ENCODE measurements around the gene REC114. TPM values are rescaled to one million over a fixed set of nuclear protein-coding genes. Genes with fewer than 3 reads are reported as not detected.
"Not testable (repeated sequence)": the region's sequence is repeated elsewhere in the genome, so short reads cannot be mapped to it uniquely, and the experiment has no call there.

REC114 gene
- polyA plus RNA-seq, 3 donors, result not detected

DNA sequence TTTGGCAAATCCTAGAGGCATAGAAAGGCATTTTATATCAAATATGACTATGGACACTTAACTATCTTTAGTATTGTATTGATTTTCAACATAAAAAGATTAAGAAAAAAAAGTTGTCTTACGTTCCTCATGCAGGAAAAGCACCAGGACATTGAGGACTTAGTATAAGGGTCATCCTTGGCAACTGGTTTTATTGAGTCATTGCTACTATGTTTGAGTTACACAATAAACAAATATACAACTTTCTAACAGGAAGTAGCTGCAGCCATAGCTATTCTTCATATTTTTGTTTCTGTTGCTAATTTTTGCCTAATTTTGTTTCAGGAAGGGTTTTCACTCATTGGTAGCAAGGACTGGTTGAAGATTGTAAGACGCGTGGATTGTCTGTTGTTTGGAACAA, 97.2 kb downstream of the REC114 start:
- peak in 2 of 3 donors; percentile 27 to 43 for DNase-seq
- Histone ChIP-seq H4K20me1 (ENCODE audit: insufficient read depth, low read length) (no peaks in the 10 kb centered on the region), H3K4me1 (ENCODE audit: control insufficient read depth in 1 of 2, insufficient read depth in 2 of 2, low read length in 2 of 2) (peaks cover 10 to 11% of the 10 kb centered on the region in 2 donors), H3K4me3 (replicated peaks in 1 of 3; ENCODE audit: low read depth in 2 of 3, low read length in 3 of 3) (no peak overlapping the region), H3K79me2 (ENCODE audit: insufficient read depth, low read length) (no peaks in the 10 kb centered on the region), H3K9me3 (replicated peaks in 1 of 2; ENCODE audit: control insufficient read depth in 1 of 2, insufficient read depth in 1 of 2, low read length in 2 of 2) (no peaks in the 10 kb centered on the region), H2AFZ (ENCODE audit: insufficient read depth, low read depth, low read length, poor library complexity, severe bottlenecking) (no peak overlapping the region), H3K4me2 (replicated peaks; ENCODE audit: extremely low read depth, low read length, poor library complexity, severe bottlenecking) (no peak overlapping the region), H3K27me3 (ENCODE audit: control insufficient read depth in 2 of 2, insufficient read depth in 2 of 2, low read length in 2 of 2) (peaks cover 0 to 6% of the 10 kb centered on the region in 2 donors), H3K27ac (ENCODE audit: low read depth in 1 of 2, low read length in 2 of 2) (no peak overlapping the region), H3K36me3 (replicated peaks in 1 of 2; ENCODE audit: control insufficient read depth in 1 of 2, insufficient read depth in 2 of 2, low read length in 2 of 2) (no peaks in the 10 kb centered on the region), H3K9ac (ENCODE audit: insufficient read depth, low read length, poor library complexity, severe bottlenecking) (no peak overlapping the region)
- TF ChIP-seq CTCF (IDR thresholded peaks at IDR 0.05), result no peak
- no CpG with 5 or more reads among the region's 3 CpGs for WGBS (ENCODE audit: insufficient coverage)
- no peaks in the 10 kb centered on the region for H3K9me3 Mint-ChIP-seq
- H3K36me3 Mint-ChIP-seq, result peaks cover 0 to 2% of the 10 kb centered on the region in 2 donors
- peaks cover 0 to 11% (median 2%) of the 10 kb centered on the region in 3 donors for H3K27me3 Mint-ChIP-seq (ENCODE audit: low read depth in 3 of 3)
- peak overlapping the region in 2 of 7 donors; percentile 19 for H3K27ac Mint-ChIP-seq
- H3K4me3 Mint-ChIP-seq, result no peak overlapping the region
- intact Hi-C loops (cut with micrococcal nuclease), result no loop called here
- peaks cover 10% of the 10 kb centered on the region for H3K4me1 Mint-ChIP-seq

- Histone ChIP-seq H3K9me3 (replicated peaks in 1 of 2; ENCODE audit: control insufficient read depth in 1 of 2, insufficient read depth in 1 of 2, low read length in 2 of 2) (no peaks in the 10 kb centered on the region), H3K27ac (ENCODE audit: low read depth in 1 of 2, low read length in 2 of 2) (no peak overlapping the region), H3K4me1 (ENCODE audit: control insufficient read depth in 1 of 2, insufficient read depth in 2 of 2, low read length in 2 of 2) (peaks cover 10 to 11% of the 10 kb centered on the region in 2 donors), H4K20me1 (ENCODE audit: insufficient read depth, low read length) (no peaks in the 10 kb centered on the region), H2AFZ (ENCODE audit: insufficient read depth, low read depth, low read length, poor library complexity, severe bottlenecking) (no peak overlapping the region), H3K9ac (ENCODE audit: insufficient read depth, low read length, poor library complexity, severe bottlenecking) (no peak overlapping the region), H3K36me3 (replicated peaks in 1 of 2; ENCODE audit: control insufficient read depth in 1 of 2, insufficient read depth in 2 of 2, low read length in 2 of 2) (no peaks in the 10 kb centered on the region), H3K79me2 (ENCODE audit: insufficient read depth, low read length) (no peaks in the 10 kb centered on the region), H3K27me3 (ENCODE audit: control insufficient read depth in 2 of 2, insufficient read depth in 2 of 2, low read length in 2 of 2) (peaks cover 0 to 3% of the 10 kb centered on the region in 2 donors), H3K4me2 (replicated peaks; ENCODE audit: extremely low read depth, low read length, poor library complexity, severe bottlenecking) (no peak overlapping the region), H3K4me3 (replicated peaks in 1 of 3; ENCODE audit: low read depth in 2 of 3, low read length in 3 of 3) (no peak overlapping the region)
- Mint-ChIP-seq H3K27ac (no peak overlapping the region), H3K4me3 (no peak overlapping the region), H3K27me3 (ENCODE audit: low read depth in 3 of 3) (peaks cover 0 to 7% (median 2%) of the 10 kb centered on the region in 3 donors), H3K9me3 (no peaks in the 10 kb centered on the region), H3K36me3 (peaks cover 0 to 4% of the 10 kb centered on the region in 2 donors), H3K4me1 (peaks cover 10% of the 10 kb centered on the region)
- no peak for TF ChIP-seq CTCF (IDR thresholded peaks at IDR 0.05)
- DNase-seq, result no peak
- intact Hi-C loops (cut with micrococcal nuclease), result no loop called here
These were observed 98.5 kb downstream of the REC114 start for GRCh38 chr15:73541479-73541878.

- H3K36me3 ChIP-seq (replicated peaks in 1 of 2; ENCODE audit: control insufficient read depth in 1 of 2, insufficient read depth in 2 of 2, low read length in 2 of 2); H3K27ac ChIP-seq (ENCODE audit: low read depth in 1 of 2, low read length in 2 of 2); H3K27me3 Mint-ChIP-seq (ENCODE audit: low read depth in 3 of 3); H3K4me2 ChIP-seq (replicated peaks; ENCODE audit: extremely low read depth, low read length, poor library complexity, severe bottlenecking); H3K9ac ChIP-seq (ENCODE audit: insufficient read depth, low read length, poor library complexity, severe bottlenecking); H3K4me3 Mint-ChIP-seq; H3K27me3 ChIP-seq (ENCODE audit: control insufficient read depth in 2 of 2, insufficient read depth in 2 of 2, low read length in 2 of 2); H3K79me2 ChIP-seq (ENCODE audit: insufficient read depth, low read length); H3K9me3 Mint-ChIP-seq; H3K9me3 ChIP-seq (replicated peaks in 1 of 2; ENCODE audit: control insufficient read depth in 1 of 2, insufficient read depth in 1 of 2, low read length in 2 of 2); H2AFZ ChIP-seq (ENCODE audit: insufficient read depth, low read depth, low read length, poor library complexity, severe bottlenecking); intact Hi-C loops (cut with micrococcal nuclease); H3K36me3 Mint-ChIP-seq; H3K27ac Mint-ChIP-seq; H3K4me3 ChIP-seq (replicated peaks in 1 of 3; ENCODE audit: low read depth in 2 of 3, low read length in 3 of 3); H4K20me1 ChIP-seq (ENCODE audit: insufficient read depth, low read length); DNase-seq: not testable (repeated sequence)
- no CpG with 5 or more reads among the region's 3 CpGs for WGBS (ENCODE audit: insufficient coverage)
- H3K4me1 ChIP-seq (ENCODE audit: control insufficient read depth in 1 of 2, insufficient read depth in 2 of 2, low read length in 2 of 2), result peaks cover 12 to 14% of the 10 kb centered on the region in 2 donors
- H3K4me1 Mint-ChIP-seq, result peaks cover 15% of the 10 kb centered on the region
These were observed 106.0 kb downstream of the REC114 start for GRCh38 chr15:73548925-73549324.

Data from CD14-positive monocyte (primary cell).